Breast epithelium (tissue), 3 donors: ENCODE measurements around the gene APOL4.

Source experiments
- CTCF ChIP-seq, 3 donors: fragments of 450-650 bp; IDR thresholded peaks; one replicate each; pipeline ENCODE4 v1.5.1; 2016 to 2017; ENCODE audit warnings: antibody characterized with exemption in 3 of 3, mild to moderate bottlenecking in 3 of 3, moderate library complexity in 3 of 3
- POLR2A ChIP-seq: fragments of 450-650 bp; IDR thresholded peaks from one replicate; pipeline ENCODE4 v1.6.1; 2016; ENCODE audit warnings: antibody characterized with exemption, mild to moderate bottlenecking, moderate library complexity
- POLR2AphosphoS5 ChIP-seq, 3 donors: sonication (generic); formaldehyde crosslinking; IDR thresholded peaks; one replicate each; pipeline ENCODE4 v1.6.1; 2017; ENCODE audit warnings: antibody characterized with exemption in 3 of 3

GRCh38 chr22:36236388-36237319 lies 35.0 kb upstream of the APOL4 start:
- TF ChIP-seq CTCF (IDR thresholded peaks at IDR 0.05) (no peak), POLR2AphosphoS5 (IDR thresholded peaks at IDR 0.05) (no peak), POLR2A (no peak)
